GM23248 (cell line): Measurements from ENCODE around the gene RNF186.

Experiments used
- EZH2 ChIP-seq: fragments of 200-600 bp; sonication (generic); IDR thresholded peaks from 2 replicates; pipeline ENCODE4 v1.6.1; 2018; ENCODE audit warnings: antibody characterized with exemption, mild to moderate bottlenecking; ENCODE audit not compliant: insufficient read depth, poor library complexity, severe bottlenecking
- EZH2phosphoT487 ChIP-seq: fragments of 200-600 bp; sonication (generic); IDR thresholded peaks from 2 replicates; pipeline ENCODE4 v1.6.1; 2018; ENCODE audit warnings: antibody characterized with exemption, moderate library complexity, mild to moderate bottlenecking, low read depth; ENCODE audit not compliant: insufficient read depth

- TF ChIP-seq EZH2 (no peak), EZH2phosphoT487 (no peak)
Observed at GRCh38 chr1:19764848-19765247, 50.2 kb downstream of the RNF186 start.
